PC-9 (cell line): Measurements from ENCODE around the gene PSRC1. TPM values are rescaled to one million over a fixed set of nuclear protein-coding genes. Genes with fewer than 3 reads are reported as not detected.

Source experiments
- BruUV-seq: library from RNA; stranded (reverse); fragments of 400-500 nt; replicated peaks from 2 replicates; lab custom pipeline; 2021; lab: Mats Ljungman, UMichigan
- CTCF ChIA-PET: fragments of 300-600 bp; sonication (Branson Sonifier 250); formaldehyde crosslinking; loops from one replicate; lab custom pipeline; 2022; ENCODE audit warnings: antibody characterized with exemption; lab: Charles Lee
- POLR2A ChIA-PET: fragments of 300-600 bp; sonication (Branson Sonifier 250); formaldehyde crosslinking; loops from one replicate; lab custom pipeline; 2022; ENCODE audit warnings: antibody characterized with exemption; ENCODE audit not compliant: unreplicated experiment; lab: Charles Lee
- DNase-seq, 2 experiments: peaks; one replicate each; pipeline versions ENCODE4 v3.0.0 to v3.0.0-alpha.2; 2015 to 2022; ENCODE audit warnings: mixed read lengths in 1 of 2
- H2AFZ ChIP-seq: fragments of 200-600 bp; sonication (generic); 2 replicates; pipeline ENCODE4 v1.8.1; 2017; ENCODE audit warnings: antibody characterized with exemption
- H3F3A ChIP-seq: fragments of 200-600 bp; sonication (generic); 2 replicates; pipeline ENCODE4 v1.8.1; 2017; ENCODE audit warnings: antibody characterized with exemption, mild to moderate bottlenecking, low read depth; ENCODE audit not compliant: insufficient read depth
- H3K27ac ChIP-seq: fragments of 200-600 bp; sonication (generic); 2 replicates; pipeline ENCODE4 v1.6.1; 2016; ENCODE audit warnings: mixed run types
- H3K27me3 ChIP-seq: fragments of 200-600 bp; sonication (generic); 2 replicates; pipeline ENCODE4 v1.6.1; 2016; ENCODE audit warnings: low read depth, mixed run types; ENCODE audit not compliant: insufficient read depth
- H3K36me3 ChIP-seq: fragments of 200-600 bp; sonication (generic); 2 replicates; pipeline ENCODE4 v1.6.1; 2016; ENCODE audit warnings: low read depth, mixed run types
- H3K4me1 ChIP-seq: fragments of 200-600 bp; sonication (generic); replicated peaks from 2 replicates; pipeline ENCODE4 v1.6.1; 2016; ENCODE audit warnings: mixed run types; ENCODE audit not compliant: insufficient read depth
- H3K4me2 ChIP-seq: fragments of 200-600 bp; sonication (generic); 2 replicates; pipeline ENCODE4 v1.6.1; 2017; ENCODE audit warnings: mixed run types
- H3K4me3 ChIP-seq: fragments of 200-600 bp; sonication (generic); 2 replicates; pipeline ENCODE4 v1.6.1; 2016; ENCODE audit warnings: mixed run types
- H3K79me2 ChIP-seq: fragments of 200-600 bp; sonication (generic); 2 replicates; pipeline ENCODE4 v1.6.1; 2017; ENCODE audit warnings: low read depth, mixed run types
- H3K9me2 ChIP-seq: fragments of 200-600 bp; sonication (generic); 2 replicates; pipeline ENCODE4 v1.8.1; 2017; ENCODE audit warnings: mild to moderate bottlenecking; ENCODE audit not compliant: insufficient read depth
- H3K9me3 ChIP-seq: fragments of 200-600 bp; sonication (generic); 2 replicates; pipeline ENCODE4 v1.8.1; 2016; ENCODE audit warnings: low read depth; ENCODE audit not compliant: insufficient read depth
- H4K20me1 ChIP-seq: fragments of 200-600 bp; sonication (generic); 2 replicates; pipeline ENCODE4 v1.8.1; 2017; ENCODE audit not compliant: insufficient read depth
- EZH2 ChIP-seq: fragments of 200-600 bp; sonication (generic); IDR thresholded peaks from 2 replicates; pipeline ENCODE4 v1.8.0; 2017; ENCODE audit warnings: antibody characterized with exemption, low read depth
- intact Hi-C: fragments of 100-400 bp; cut with micrococcal nuclease; formaldehyde crosslinking; loops from one replicate; pipeline ENCODE4 v1.10.0; 2022; ENCODE audit not compliant: unreplicated experiment
- total RNA-seq: library from RNA; stranded (reverse); gene quantifications from 2 replicates; pipeline ENCODE4 v1.2.3, GENCODE V29; 2021
- TF ChIP-seq, protein P1 (sequence below): fragments of 200-600 bp; sonication (generic); conservative IDR thresholded peaks from 2 replicates; pipeline ENCODE4 v1.6.1; 2017; ENCODE audit warnings: mixed run types, antibody characterized with exemption, mild to moderate bottlenecking, moderate library complexity

The PSRC1 gene
- total RNA-seq, 1 experiment from 2014 or later: 26.4 TPM

DNA sequence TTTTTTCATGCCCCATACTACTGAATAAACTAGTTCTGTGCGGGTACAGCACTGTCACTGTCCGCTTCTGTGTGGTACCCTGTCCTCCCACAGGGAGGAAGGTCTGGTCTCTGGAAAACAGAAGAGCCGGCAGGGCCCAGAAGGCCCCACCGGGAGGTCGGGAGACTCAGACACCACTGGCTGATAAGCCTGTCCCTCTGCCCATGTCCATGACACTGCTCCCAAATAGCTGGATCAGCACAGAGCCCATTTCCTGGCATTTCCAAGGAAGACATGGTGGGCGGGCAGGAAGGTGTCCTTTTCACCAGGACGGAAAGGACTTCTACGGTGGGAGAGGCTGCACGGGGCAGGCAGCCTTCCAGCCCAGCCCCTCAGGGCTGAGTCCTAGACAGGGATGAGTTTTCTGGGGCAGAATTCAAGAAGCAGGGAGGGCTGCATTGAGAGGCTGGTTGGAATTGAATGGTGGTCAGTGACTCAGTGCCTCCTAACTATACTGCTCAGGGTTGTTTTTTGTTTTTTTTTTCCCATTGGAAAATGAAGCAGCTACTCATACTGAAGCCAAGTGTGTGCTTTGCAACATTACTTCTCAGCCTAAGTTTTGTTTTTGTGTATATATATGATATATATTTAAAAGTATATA is 7.1 kb downstream of the PSRC1 start:
- Histone ChIP-seq H3K4me2 (peak overlapping the region; percentile 80), H3K27ac (peak overlapping the region; percentile 78), H3K9me2 (no peaks in the 10 kb centered on the region), H3K4me1 (peaks cover 57% of the 10 kb centered on the region), H3K36me3 (no peaks in the 10 kb centered on the region), H4K20me1 (no peaks in the 10 kb centered on the region), H3K4me3 (peak overlapping the region; percentile 49), H2AFZ (peak overlapping the region; percentile 46; the same call in 1 of the 2 replicates), H3K79me2 (peaks cover 38% of the 10 kb centered on the region), H3K9me3 (no peaks in the 10 kb centered on the region), H3K27me3 (no peaks in the 10 kb centered on the region), H3F3A (peaks cover 54% of the 10 kb centered on the region)
- DNase-seq: no peak
- POLR2A ChIA-PET: interaction anchor here (0.6 to 0.9 kb wide), 4 partner anchors 48 to 151 kb away, joined by 3 to 17 read pairs (median 5); no protein-coding TSS in a partner anchor
- TF ChIP-seq EZH2: no peak
- TF ChIP-seq, protein P1, sequence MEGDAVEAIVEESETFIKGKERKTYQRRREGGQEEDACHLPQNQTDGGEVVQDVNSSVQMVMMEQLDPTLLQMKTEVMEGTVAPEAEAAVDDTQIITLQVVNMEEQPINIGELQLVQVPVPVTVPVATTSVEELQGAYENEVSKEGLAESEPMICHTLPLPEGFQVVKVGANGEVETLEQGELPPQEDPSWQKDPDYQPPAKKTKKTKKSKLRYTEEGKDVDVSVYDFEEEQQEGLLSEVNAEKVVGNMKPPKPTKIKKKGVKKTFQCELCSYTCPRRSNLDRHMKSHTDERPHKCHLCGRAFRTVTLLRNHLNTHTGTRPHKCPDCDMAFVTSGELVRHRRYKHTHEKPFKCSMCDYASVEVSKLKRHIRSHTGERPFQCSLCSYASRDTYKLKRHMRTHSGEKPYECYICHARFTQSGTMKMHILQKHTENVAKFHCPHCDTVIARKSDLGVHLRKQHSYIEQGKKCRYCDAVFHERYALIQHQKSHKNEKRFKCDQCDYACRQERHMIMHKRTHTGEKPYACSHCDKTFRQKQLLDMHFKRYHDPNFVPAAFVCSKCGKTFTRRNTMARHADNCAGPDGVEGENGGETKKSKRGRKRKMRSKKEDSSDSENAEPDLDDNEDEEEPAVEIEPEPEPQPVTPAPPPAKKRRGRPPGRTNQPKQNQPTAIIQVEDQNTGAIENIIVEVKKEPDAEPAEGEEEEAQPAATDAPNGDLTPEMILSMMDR: no peak
- CTCF ChIA-PET: interaction anchor here (0.6 to 1.5 kb wide), 3 partner anchors 12 to 123 kb away, joined by 3 to 11 read pairs (median 6); no protein-coding TSS in a partner anchor
- intact Hi-C loops: loop anchor here (1.0 kb wide), 1 partner anchor 122 kb away; no protein-coding TSS in a partner anchor
- no TSS peak for BruUV-seq

DNA sequence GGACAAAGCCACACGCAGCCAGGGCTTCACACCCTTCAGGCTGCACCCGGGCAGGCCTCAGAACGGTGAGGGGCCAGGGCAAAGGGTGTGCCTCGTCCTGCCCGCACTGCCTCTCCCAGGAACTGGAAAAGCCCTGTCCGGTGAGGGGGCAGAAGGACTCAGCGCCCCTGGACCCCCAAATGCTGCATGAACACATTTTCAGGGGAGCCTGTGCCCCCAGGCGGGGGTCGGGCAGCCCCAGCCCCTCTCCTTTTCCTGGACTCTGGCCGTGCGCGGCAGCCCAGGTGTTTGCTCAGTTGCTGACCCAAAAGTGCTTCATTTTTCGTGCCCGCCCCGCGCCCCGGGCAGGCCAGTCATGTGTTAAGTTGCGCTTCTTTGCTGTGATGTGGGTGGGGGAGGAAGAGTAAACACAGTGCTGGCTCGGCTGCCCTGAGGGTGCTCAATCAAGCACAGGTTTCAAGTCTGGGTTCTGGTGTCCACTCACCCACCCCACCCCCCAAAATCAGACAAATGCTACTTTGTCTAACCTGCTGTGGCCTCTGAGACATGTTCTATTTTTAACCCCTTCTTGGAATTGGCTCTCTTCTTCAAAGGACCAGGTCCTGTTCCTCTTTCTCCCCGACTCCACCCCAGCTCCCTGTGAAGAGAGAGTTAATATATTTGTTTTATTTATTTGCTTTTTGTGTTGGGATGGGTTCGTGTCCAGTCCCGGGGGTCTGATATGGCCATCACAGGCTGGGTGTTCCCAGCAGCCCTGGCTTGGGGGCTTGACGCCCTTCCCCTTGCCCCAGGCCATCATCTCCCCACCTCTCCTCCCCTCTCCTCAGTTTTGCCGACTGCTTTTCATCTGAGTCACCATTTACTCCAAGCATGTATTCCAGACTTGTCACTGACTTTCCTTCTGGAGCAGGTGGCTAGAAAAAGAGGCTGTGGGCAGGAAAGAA is 8.1 kb downstream of the PSRC1 start:
- peak overlapping the region; percentile 78 for H3K27ac ChIP-seq
- peak; percentile 88 to 99 for DNase-seq
- peaks cover 28% of the 10 kb centered on the region for H3K79me2 ChIP-seq
- no peaks in the 10 kb centered on the region for H4K20me1 ChIP-seq
- ChIA-PET CTCF (interaction anchor here (0.7 kb wide), 1 partner anchor 209 kb away, joined by 5 read pairs; the partner anchor contains the start of gene ATXN7L2), POLR2A (no interaction called here)
- peak overlapping the region; percentile 80 for H3K4me2 ChIP-seq
- no peak for TF ChIP-seq EZH2
- TF ChIP-seq, protein P1: no peak
- H3K27me3 ChIP-seq: no peaks in the 10 kb centered on the region
- H3K9me3 ChIP-seq: no peaks in the 10 kb centered on the region
- BruUV-seq: no TSS peak
- intact Hi-C loops: loop anchor here (1.0 kb wide), 2 partner anchors 12 to 123 kb away; no protein-coding TSS in a partner anchor
- H3K4me1 ChIP-seq: peaks cover 57% of the 10 kb centered on the region
- H3K4me3 ChIP-seq: peak overlapping the region; percentile 49
- no peaks in the 10 kb centered on the region for H3K36me3 ChIP-seq
- H3K9me2 ChIP-seq: no peaks in the 10 kb centered on the region
- H3F3A ChIP-seq: peaks cover 50% of the 10 kb centered on the region
- H2AFZ ChIP-seq: peak overlapping the region; percentile 54; the same call in 1 of the 2 replicates
